DND-41 (cell line): ENCODE results near the gene S100A8.

Experiments used
- ATAC-seq: fragments of 200-7000 bp; cut with Tn5 transposase; 3 replicates; pipeline ENCODE4 v1.9.1; 2021; ENCODE audit warnings: low read depth; ENCODE audit not compliant: insufficient read depth
- DNase-seq: peaks from one replicate; pipeline ENCODE4 v3.0.0-alpha.2; 2020
- H2AFZ ChIP-seq: 2 replicates; pipeline ENCODE4 v1.6.0; 2012; ENCODE audit warnings: low read depth, low read length
- H3K27ac ChIP-seq: 2 replicates; pipeline ENCODE4 v1.5.1; 2012; ENCODE audit warnings: low read length, inconsistent platforms
- H3K27me3 ChIP-seq: fragments of 200-600 bp; sonication (generic); 2 replicates; pipeline ENCODE4 v1.6.0; 2012; ENCODE audit warnings: low read length, mild to moderate bottlenecking, inconsistent platforms; ENCODE audit not compliant: insufficient read depth, poor library complexity
- H3K36me3 ChIP-seq: 2 replicates; pipeline ENCODE4 v1.5.1; 2012; ENCODE audit warnings: low read length, inconsistent platforms; ENCODE audit not compliant: insufficient read depth
- H3K4me1 ChIP-seq: 2 replicates; pipeline ENCODE4 v1.5.1; 2012; ENCODE audit warnings: mild to moderate bottlenecking, low read length; ENCODE audit not compliant: insufficient read depth
- H3K4me2 ChIP-seq: 2 replicates; pipeline ENCODE4 v1.6.0; 2012; ENCODE audit warnings: mild to moderate bottlenecking, moderate library complexity, low read length, inconsistent platforms; ENCODE audit not compliant: insufficient read depth
- H3K4me3 ChIP-seq, 2 experiments: fragments of 200-600 bp in 1 of 2; shearing (Covaris generic) in 1 of 2; 2 replicates each; pipeline ENCODE4 v1.5.1; 2012 to 2016; ENCODE audit warnings: inconsistent platforms in 2 of 2, low read length in 2 of 2, mild to moderate bottlenecking in 2 of 2, low read depth in 1 of 2, moderate library complexity in 1 of 2
- H3K79me2 ChIP-seq: 2 replicates; pipeline ENCODE4 v1.6.0; 2012; ENCODE audit warnings: low read length, inconsistent platforms; ENCODE audit not compliant: insufficient read depth
- H3K9ac ChIP-seq: 2 replicates; pipeline ENCODE4 v1.6.0; 2012; ENCODE audit warnings: low read depth, mild to moderate bottlenecking, inconsistent platforms, low read length, moderate library complexity
- H3K9me3 ChIP-seq: 2 replicates; pipeline ENCODE4 v1.5.1; 2012; ENCODE audit warnings: low read length, moderate library complexity, mild to moderate bottlenecking, inconsistent platforms; ENCODE audit not compliant: insufficient read depth, severe bottlenecking
- H4K20me1 ChIP-seq: 2 replicates; pipeline ENCODE4 v1.6.0; 2012; ENCODE audit warnings: low read length; ENCODE audit not compliant: insufficient read depth
- EZH2 ChIP-seq: IDR thresholded peaks from 3 replicates; pipeline ENCODE4 v1.6.1; 2012; ENCODE audit warnings: borderline replicate concordance, low read depth, mild to moderate bottlenecking, moderate library complexity, low read length, inconsistent platforms; ENCODE audit not compliant: severe bottlenecking
- TF ChIP-seq, protein P1 (sequence below): IDR thresholded peaks from 2 replicates; pipeline ENCODE4 v1.5.1; 2012; ENCODE audit warnings: borderline replicate concordance, low read length, moderate library complexity, mild to moderate bottlenecking; ENCODE audit not compliant: poor library complexity, severe bottlenecking; ENCODE audit errors: extremely low read depth

S100A8 gene

GRCh38 chr1:153357853-153358690, 32.8 kb downstream of the S100A8 start, which contains the start of gene S100A9:
Gene S100A9 (plus strand): TSS chr1:153357854. CDS start chr1:153358284, 430 bp downstream.
- peaks cover 24% of the 10 kb centered on the region for H3K27me3 ChIP-seq
- no peak within 1 kb of the TSS for H2AFZ ChIP-seq
- DNase-seq (no peak), ATAC-seq (no peak)
- H3K4me1 ChIP-seq, result no peaks in the 10 kb centered on the region
- no peaks in the 10 kb centered on the region for H3K9me3 ChIP-seq
- no peak for TF ChIP-seq EZH2
- TF ChIP-seq, protein P1, sequence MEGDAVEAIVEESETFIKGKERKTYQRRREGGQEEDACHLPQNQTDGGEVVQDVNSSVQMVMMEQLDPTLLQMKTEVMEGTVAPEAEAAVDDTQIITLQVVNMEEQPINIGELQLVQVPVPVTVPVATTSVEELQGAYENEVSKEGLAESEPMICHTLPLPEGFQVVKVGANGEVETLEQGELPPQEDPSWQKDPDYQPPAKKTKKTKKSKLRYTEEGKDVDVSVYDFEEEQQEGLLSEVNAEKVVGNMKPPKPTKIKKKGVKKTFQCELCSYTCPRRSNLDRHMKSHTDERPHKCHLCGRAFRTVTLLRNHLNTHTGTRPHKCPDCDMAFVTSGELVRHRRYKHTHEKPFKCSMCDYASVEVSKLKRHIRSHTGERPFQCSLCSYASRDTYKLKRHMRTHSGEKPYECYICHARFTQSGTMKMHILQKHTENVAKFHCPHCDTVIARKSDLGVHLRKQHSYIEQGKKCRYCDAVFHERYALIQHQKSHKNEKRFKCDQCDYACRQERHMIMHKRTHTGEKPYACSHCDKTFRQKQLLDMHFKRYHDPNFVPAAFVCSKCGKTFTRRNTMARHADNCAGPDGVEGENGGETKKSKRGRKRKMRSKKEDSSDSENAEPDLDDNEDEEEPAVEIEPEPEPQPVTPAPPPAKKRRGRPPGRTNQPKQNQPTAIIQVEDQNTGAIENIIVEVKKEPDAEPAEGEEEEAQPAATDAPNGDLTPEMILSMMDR, result no peak
- H3K79me2 ChIP-seq, result no peaks in the 10 kb centered on the region
- H3K4me3 ChIP-seq, result no peak within 1 kb of the TSS
- H3K9ac ChIP-seq, result no peak within 1 kb of the TSS
- H4K20me1 ChIP-seq, result no peaks in the 10 kb centered on the region
- no peak within 1 kb of the TSS for H3K27ac ChIP-seq
- H3K4me2 ChIP-seq, result no peak within 1 kb of the TSS
- no peaks in the 10 kb centered on the region for H3K36me3 ChIP-seq

DNA sequence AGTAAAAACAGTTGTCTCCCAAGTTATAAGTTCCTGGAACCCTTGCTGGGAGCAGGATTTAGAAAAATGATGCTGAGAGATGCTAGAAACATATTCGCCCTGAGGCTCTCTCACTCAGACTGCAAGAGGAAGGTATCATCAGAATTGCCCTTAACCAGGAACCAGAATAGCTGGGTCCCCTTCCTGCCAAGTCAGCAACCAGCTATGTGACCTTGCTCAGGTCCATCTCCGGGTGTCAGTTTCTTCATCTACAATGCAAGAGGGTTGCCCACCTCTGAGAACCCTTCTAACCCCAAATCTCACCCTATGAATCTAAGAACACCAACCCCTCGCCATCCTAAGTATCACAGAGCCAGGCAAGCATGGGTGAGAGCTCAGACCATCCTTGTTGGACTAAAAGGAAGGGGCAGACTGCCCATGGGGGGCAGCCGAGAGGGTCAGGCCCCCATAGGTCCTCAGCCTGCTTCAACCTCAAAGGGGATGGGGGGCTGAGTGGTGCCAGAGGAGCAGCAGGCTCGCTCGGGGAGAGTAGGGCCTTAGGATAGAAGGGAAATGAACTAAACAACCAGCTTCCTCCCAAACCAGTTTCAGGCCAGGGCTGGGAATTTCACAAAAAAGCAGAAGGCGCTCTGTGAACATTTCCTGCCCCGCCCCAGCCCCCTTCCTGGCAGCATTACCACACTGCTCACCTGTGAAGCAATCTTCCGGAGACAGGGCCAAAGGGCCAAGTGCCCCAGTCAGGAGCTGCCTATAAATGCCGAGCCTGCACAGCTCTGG, 33.6 kb downstream of the S100A8 start:
- Histone ChIP-seq H3K9me3 (no peaks in the 10 kb centered on the region), H3K79me2 (no peaks in the 10 kb centered on the region), H3K4me1 (no peaks in the 10 kb centered on the region), H3K36me3 (no peaks in the 10 kb centered on the region), H2AFZ (no peak overlapping the region), H3K4me2 (no peak overlapping the region), H3K4me3 (no peak overlapping the region), H3K27me3 (peaks cover 21% of the 10 kb centered on the region), H3K27ac (no peak overlapping the region), H3K9ac (no peak overlapping the region), H4K20me1 (no peaks in the 10 kb centered on the region)
- DNase-seq (no peak), ATAC-seq (no peak)
- TF ChIP-seq EZH2, result no peak
- TF ChIP-seq, protein P1, result no peak

- H3K27me3 ChIP-seq, result peaks cover 13% of the 10 kb centered on the region
- H3K4me2 ChIP-seq, result no peak overlapping the region
- H2AFZ ChIP-seq, result no peak overlapping the region
- no peaks in the 10 kb centered on the region for H3K9me3 ChIP-seq
- ATAC-seq (no peak), DNase-seq (no peak)
- H3K27ac ChIP-seq, result no peak overlapping the region
- no peaks in the 10 kb centered on the region for H3K36me3 ChIP-seq
- no peaks in the 10 kb centered on the region for H3K79me2 ChIP-seq
- no peaks in the 10 kb centered on the region for H4K20me1 ChIP-seq
- H3K9ac ChIP-seq, result no peak overlapping the region
- H3K4me1 ChIP-seq, result no peaks in the 10 kb centered on the region
- TF ChIP-seq, protein P1, result no peak
- TF ChIP-seq EZH2, result no peak
- H3K4me3 ChIP-seq, result no peak overlapping the region
Measured at GRCh38 chr1:153356392-153357075, 34.3 kb downstream of the S100A8 start.
